ENCODE data around the gene TRPM3.

The TRPM3 gene

DNA sequence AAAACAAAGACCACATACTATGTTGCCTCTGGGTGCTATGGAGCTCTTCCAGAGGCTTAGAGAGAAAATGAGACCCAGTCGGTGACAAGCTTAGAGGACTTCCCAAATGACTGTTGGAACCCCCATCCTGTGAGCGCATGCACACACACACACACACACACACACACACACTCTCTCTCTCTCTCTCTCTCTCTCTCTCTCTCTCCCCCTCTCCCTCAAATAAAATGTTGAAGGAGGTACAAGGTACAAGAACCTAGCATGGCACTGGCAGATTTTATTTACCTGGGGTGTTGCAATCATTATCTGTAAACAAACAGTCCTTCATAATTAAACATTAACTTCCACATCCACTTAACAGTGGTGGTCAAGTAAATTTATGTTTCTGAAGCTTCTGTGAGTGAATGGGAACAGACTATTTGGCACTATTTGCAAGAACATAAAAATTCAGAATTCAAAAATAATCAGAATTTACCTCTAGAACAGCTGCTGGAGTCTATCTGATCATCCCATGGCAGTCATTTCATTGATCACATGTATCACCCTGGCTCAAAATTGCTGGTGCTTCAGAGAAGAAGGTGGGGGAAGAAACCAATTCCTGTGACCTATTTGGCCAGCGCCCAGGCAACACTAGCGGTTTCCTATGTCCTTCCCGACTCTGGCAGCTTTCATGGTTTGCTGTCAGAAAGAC is 24.9 kb downstream of the TRPM3 start:
- no peak for DNase-seq

DNA sequence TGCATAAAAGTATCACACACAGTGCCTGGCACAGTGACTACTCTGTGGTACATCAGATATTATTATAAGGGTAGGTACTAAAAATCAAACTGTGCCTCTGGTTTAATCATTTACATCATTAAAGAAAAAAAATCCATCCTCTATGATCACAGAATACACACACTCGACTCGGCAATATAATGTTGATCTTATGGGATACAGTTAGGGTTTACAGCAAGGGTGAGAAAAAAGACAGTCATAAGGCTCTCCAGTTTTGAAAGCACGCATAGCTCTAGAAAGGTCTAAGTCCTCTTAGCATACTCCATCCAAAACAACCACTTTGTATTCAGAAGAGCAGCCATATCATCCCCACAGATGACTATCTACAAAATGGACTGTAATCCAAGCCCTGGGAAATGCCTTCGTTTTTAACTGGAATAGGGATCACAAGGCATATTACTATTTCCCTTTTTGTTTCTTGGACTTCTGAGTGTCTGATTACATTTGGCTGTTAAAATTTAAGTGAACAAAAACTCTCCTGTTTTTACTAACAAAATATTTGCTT is 26.6 kb downstream of the TRPM3 start:
- no peak for DNase-seq

DNA sequence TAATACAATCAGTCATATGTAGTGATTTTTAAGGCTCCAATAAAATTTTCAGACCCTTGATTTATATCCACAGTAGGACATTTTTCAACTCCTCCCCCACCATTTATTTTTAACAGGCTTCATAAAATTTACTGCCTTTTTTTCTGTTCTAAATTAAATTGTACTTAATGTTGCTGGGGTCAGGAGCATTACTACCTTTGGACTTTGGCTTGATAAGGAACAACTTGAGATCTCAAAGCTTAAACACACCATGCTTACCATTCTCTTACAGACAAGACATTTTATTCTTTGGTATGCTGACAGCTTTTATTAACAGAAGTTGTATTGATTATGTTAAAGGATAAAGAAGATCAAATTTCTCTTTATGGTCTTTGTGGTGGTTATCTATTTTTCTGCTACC is 30.5 kb downstream of the TRPM3 start:
- DNase-seq: no peak

DNA sequence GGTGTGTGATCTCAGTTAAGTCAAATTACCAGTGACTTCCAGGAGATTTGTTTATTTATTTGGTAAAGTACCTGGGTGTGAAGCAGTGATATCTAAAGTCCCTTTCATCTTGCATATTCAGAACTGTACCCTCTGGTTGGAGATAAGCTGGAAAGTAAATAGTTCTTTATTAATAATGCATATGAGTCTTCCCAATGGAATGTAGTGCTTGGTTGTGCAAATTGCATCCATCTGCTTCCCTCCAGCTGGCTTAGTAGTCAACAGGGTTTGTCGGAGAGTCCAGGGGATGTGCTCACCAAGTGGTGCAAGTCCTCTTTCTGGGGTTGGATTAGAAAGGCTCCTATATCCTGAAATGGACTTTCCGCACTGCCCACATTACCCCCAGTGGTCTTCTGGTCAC is 42.0 kb downstream of the TRPM3 start:
- no peak for DNase-seq

DNA sequence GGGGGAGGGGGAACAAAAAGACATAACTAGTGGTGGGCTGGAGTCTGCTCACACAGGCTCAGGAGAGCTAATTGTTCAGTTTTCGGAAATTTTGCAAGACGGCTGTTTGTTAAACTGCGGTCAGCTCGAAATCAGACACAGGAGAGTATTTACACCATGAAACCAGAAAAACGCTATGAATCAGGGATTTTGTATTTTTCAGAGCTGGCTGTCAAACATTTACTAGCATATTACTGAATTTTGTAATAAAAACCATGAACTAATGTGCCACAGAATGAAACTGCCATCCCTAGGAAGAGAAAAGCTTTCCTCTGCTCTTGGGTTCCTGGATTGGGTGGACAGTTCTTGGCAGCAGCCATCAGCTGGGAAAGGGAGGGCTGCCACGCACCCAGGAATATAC is 45.3 kb downstream of the TRPM3 start:
- no peak for DNase-seq

DNA sequence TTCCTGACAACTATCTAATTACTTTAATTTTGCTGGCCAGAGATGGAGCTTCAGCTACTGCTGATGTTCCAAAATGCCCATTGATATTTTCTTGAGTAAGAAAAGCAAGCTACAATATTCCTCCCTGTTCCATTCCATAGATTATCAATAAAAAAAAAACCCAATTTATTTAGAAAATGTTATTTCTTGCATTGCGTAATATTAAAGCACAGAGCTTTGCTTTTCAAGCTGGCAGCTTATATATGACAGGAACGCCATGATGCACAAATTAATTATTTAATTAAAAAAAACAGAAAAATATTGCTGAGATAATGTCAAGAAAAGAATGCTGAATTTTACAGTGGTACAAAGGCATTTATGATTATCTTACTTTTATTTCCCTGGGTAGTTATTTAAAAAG is 47.9 kb downstream of the TRPM3 start:
- DNase-seq: no peak

DNA sequence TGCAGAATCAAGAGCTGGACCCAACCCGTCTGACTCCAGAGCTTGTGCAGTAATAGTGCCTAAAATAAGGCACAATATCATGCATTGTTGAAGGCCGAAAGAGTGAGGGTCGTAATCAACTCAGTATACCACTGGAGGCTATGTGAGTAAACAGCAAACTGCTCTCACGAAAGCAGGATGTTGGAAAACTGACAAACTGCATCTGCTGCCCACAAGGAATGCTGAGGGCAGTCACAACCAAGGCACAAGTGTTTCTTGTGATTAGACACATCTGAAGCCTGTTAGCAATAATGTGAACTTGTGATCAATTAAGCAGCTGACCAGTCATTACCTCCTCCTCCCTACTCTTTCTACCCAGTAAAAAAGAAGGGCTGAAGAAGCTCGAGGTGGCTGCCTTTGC is 48.8 kb downstream of the TRPM3 start:
- no peak for DNase-seq

DNA sequence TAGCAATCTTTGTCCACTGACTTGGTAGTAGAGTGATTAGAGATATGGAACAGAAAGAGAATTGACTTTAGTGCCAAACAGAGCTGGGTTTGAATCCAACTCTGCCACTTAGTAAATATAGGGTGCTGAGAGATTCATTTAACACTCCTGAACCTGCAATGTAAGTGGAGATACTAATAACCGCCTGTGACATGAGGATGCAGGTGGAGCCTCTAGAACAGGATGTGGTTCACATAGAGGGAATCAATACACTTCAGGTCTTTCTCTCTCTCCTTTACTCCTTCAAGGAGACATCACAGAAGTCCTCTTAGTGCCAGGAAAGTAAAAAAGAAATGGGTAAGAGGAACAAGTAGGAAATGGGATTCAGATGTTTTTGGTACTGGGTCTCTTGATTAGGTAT is 49.8 kb downstream of the TRPM3 start:
- DNase-seq: no peak

DNA sequence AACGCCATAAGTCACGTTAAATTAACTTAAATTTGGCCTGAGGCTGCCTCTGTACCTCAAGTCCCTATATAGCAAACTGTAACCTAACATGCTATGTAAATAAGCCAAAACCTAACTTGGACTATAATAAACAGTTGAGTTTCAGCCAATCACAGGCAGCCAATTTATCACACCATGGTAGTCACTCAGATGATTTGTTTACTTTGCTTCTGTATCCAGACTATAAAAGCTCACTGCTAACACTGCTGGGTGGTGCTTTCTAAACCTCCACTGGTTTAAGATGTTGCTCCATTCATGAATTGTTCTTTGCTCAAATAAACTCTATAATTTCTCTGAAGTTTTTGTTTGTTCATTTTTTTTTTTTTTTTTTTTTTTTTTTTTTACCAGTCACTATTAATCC is 62.8 kb downstream of the TRPM3 start:
- no peak for DNase-seq

DNA sequence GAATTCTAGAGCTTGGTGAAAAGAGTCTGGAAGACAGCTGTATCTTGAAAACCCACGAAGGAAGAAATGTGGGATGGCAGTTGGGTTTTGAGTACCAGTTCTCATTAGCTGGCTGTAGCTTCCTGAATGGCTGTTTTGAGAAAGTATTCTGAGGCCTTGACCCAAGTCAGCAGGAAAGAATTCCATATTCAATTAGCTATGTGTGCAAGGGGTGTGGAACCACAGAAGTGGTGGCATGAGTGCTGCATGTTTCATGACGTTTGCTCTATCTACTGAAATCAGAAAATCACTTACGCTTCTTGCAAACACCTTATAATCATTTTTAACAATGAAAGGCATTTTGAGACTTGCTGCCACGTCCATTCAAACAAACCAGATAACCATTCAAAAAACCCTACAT is 69.1 kb downstream of the TRPM3 start:
- no peak for DNase-seq

DNA sequence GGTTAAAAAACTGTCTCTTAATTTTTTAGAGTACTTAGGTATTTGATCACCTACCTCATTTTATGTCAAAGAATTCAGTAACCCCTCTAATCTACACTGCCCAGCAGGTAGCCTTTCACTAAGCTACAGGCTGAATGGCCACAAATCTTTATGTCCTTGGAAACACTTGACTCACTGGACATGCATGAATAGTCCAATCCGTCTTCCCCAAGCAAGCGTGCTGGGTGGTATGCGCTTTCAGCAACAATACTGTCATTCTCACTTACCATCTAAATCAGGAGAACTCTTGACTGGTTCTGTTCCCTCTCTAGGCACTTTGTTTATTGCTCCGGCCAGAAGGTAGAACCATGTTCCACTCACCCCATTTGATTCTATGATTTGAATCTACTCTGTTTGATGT is 73.1 kb downstream of the TRPM3 start:
- DNase-seq: no peak

DNA sequence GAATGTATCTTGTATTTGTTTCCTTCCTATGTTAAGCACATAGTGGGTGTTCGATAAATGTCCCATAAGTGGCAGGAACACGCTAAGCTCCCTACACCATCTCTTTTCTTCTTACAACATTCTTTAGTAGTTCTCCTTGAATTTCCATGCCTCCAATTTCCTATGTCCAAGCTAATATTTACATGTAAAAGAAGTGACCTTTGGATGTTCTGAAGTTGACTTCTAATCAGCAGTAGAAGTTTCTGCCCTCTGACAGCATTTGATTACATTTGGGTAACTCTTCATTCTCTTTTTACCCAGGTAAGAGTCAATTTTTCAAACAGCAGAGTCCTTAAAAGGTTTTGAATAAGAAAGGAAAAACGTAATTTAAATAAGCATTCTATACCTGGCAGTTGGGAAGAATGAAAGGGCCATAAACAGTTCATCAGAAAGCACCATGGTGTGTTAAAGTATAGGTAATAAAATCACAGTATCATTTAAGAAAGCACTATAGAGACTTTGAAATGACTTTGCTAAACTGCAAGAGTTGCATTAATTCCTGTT is 78.9 kb downstream of the TRPM3 start:
- DNase-seq: no peak

DNA sequence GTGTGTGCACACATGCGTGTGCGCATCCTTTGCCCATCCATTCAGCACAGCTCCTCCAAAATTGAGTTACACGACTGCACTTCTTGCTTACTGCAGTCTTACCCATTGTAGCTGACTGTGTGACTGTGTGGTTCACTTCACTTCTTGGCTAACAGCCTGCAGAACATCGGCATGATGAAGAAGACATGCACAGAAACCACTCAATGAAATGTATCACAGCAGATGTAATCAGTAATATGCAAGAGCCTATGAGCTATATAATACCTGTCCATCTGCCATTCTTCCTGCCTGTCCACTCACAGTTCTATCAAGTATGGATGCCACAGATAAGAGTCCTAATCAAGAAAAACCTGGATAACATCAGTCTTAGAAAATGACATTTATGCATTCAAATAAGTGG is 83.9 kb downstream of the TRPM3 start:
- DNase-seq: no peak

DNA sequence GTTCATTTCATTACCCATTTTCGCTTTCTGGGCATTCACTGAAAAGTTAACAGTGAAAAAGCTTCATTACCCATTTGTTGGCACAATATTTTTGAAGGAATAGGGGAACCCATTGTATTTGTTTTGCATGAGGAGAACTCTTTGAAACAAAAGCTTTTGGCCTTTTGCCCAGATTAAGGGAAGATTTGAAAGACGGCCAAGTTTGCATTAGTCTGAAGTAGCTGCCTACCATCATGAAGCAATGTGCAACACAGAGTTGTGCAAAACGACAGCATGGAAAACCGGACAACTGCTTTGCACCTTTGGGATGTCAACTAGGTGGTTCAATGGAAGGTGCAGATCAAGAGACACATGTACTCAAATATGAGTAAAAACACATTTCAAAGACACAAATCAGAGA is 84.9 kb downstream of the TRPM3 start:
- DNase-seq: no peak

DNA sequence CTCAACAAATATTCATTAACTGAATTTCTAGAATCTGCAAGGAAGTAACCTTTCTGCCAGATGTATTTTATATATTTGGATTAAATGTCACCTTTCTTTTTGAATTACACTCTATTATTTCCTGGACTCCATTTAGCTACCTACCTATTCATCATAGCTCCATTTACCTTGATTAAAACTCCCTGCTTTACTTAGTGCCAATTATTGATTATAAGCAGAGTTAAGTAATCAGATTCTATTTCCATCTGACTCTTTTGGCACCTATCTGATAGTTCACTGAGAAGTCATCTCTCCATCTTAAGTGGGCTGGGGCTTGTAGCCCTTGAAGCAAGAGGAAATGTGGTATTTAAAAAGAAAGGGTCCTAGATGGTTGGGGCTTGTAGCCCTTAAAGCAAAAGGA is 88.6 kb downstream of the TRPM3 start:
- DNase-seq: no peak

DNA sequence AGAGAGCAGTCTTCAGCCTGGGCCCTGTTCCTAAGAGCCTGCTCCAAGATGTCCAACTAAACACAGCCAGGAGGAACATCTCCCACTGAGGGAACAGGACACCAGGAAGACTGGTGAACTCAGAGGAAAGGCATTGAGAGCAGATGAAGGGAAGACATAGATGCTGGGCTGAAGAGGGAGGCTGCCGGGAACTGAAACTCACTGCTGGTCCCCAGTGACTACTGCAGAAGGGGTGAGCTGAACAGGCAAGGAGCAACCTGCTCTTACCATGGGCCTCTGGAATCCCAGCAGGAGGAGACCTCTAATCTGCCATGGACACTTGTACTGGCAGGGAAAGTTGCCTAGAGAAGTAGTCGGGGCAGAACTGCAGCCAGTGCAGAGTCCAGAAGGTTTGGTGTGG is 95.7 kb downstream of the TRPM3 start:
- no peak for DNase-seq

DNA sequence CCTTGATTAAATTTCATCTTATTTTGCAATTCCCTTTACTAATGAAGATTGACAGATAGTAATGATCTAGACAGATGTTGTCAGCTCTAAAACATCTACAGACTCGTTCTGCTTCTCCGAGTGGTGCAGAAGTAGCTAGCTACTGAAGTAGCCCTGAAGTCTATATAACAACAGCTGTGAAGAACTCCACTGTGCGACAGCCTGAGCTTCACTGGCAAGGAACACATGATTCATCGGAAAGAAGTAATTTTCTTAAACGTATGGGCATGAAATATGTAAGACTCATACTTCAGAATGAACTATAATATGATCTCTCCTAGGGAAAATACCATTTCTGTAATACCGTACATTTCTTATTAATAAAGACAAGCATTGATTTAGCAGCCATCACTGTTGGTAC is 96.2 kb downstream of the TRPM3 start:
- DNase-seq: no peak

DNA sequence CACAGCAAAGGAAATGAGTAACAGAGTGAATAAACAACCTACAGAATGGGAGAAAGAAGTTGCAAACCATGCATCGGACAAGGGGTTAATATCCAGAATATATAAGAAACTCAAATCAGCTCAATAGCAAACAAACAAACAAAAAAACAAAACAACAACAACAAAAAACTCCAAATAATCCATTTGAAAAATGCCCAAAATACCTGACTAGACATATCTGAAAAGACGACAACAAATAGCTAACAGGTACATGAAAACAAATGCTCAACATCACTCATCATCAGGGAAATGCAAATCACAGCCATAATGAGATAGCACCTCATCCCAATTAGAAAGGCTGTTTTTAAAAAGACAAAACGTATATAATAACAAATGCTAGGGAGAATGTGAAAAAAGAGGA is 111.2 kb downstream of the TRPM3 start:
- no peak for DNase-seq

DNA sequence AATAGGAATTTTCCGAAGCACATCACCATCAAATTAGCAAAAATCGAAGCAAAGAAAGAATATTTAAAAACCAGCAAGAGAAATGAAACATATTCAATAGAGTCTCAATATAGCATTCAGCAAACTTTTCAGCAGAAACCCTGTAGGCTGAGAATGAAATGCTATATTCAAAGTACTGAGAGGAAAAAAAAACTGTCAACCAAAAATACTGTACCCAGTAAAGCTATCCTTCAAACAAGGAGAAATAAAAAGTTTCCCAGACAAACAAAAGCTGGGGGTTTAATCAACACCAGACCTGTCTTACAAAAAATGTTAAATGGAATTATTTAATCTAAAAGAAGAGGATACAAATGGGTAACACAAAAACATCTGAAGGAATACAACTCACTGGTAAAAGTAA is 116.0 kb downstream of the TRPM3 start:
- no peak for DNase-seq

DNA sequence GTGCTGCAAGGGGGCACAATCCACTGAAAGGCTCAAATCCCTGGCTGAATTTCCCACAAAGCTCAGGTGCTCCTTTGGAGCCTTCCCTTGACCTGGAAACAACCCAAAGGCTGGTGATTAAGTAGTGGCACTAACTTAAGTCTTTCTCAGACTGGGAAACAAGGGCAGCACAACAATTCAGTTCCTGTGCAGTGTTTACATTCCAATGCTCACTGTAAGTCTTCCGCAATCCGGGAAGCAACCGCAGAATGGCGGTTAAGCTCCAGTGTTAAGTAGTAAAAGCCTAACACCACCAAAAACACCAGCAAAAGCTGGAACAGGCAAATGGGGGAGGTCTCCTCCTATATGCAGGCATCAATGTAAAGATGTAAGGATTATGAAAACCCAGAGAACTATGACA is 117.2 kb downstream of the TRPM3 start:
- DNase-seq: no peak

DNA sequence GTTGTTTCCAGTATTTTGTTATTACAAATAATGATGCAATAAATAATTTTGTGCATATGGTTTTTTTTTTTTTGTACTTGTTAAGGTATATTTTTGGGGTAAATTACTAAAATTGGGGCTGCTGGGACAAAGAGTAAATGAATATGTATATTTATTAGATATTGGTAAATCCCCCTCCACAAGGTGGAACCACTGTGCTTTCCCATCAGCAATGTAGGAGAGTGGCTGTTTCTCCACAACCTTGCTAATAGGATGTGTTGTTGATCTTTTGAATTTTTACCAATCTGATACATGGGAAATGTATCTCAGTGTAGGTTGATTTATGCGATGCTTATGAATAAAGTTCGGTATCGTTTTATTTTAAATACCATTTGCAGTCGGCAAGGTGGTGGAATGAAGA is 118.1 kb downstream of the TRPM3 start:
- no peak for DNase-seq

DNA sequence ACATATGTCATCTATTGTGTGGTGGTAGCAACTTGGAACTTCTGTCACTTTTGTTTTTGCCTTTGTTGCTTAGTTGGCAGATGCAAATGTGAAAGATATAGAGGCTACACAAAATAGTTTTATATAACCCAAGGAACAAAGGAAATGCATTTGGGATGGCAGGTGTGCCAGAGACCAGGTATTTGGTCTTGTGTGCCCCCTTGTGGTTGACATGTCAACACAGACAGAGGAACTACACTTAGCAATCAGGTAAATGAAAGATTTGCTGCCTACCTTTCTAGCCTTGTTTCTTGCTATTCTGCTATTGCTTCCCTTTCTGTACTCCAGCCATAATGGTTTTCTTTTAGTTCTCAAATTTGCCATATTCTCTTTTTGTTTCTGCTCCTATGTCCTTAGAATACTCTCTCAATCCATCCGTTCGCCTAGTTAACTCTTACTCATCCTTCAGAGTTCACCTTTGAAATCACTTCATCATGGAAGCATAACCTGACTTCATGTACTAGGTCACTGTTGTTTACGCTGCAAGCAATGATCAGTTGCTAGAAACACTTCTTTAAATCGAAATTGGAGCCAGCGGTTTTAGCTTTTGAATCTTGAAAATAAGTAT is 119.5 kb downstream of the TRPM3 start:
- DNase-seq: no peak

DNA sequence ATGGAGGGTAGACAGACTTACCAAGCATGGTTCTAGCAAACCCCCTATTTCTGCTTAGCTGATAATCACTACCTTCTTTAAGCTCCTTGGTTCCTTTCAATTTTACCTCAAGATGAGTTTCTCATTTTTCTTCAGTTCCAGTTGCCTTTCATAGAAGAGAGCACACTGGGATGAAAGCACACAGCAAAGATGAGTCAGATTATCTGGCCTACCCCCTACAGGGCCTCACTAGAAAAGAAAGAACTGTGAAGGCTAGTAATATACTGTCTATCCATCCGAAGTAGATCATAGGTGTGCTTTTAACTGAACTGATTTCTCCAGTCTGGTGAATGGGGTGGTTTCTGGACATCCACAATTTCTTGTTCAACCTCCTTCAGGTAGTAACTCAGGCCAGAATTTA is 122.5 kb downstream of the TRPM3 start:
- no peak for DNase-seq

DNA sequence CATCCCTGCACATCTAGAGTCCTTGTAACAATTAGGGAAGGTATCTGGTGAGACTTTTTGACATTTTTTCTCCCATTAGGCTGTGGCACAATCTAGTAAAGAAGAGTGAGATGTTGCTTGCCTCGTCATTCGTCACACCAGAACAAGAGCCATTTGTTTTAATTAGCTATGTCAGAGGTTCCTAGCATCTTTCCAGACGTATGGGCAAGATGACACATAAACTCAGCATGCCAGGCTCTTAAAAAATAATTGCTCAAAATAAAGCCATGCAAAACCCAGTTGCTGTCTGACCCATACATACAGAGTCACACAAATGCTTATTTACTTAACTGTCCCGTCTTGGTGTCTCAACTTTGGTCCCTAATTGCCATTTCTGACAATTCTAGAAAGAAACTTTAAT is 125.9 kb downstream of the TRPM3 start:
- no peak for DNase-seq

DNA sequence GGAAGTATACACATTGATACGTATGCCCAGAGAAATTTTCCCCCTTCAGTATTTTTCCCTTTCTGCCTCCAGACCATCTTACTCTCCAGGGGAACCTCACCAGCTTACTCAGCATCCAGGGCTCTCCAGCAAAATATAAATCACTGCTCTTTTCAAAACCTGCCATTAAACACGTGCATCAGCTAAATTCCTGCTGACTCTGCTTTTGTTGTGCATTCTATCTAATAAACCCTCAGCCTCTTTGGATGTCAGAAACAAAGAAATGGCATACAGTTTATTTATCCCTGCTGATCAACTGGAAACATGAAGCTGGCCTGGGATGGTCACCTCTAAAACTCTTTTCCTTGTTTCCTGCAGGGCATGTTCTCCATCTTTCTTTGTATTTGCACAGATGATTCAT is 126.8 kb downstream of the TRPM3 start:
- DNase-seq: no peak

Data from activated T-cell treated with anti-CD3 and anti-CD28 coated beads, Interleukin-2, amount 50 U/mL, for 48 hours (primary cell).